ENCODE measurements around the gene CTPS2. TPM values are rescaled to one million over a fixed set of nuclear protein-coding genes. Genes with fewer than 3 reads are reported as not detected.
"Not testable (repeated sequence)": the region's sequence is repeated elsewhere in the genome, so short reads cannot be mapped to it uniquely, and the experiment has no call there.

Gene CTPS2
- total RNA-seq, 1 experiment from 2014 or later = 3.8 TPM

GRCh38 chrX:16585486-16586376 is 126.7 kb downstream of the CTPS2 start:
- TF ChIP-seq TCF7L2 (IDR thresholded peaks at IDR 0.05; ENCODE audit: low read depth, low read length) = no peak
- no peak for TF ChIP-seq SIN3A (IDR thresholded peaks at IDR 0.05; ENCODE audit: borderline replicate concordance, insufficient read depth, low read depth, low read length)
- no peak for TF ChIP-seq REST (IDR thresholded peaks at IDR 0.05; ENCODE audit: insufficient read depth in 1 of 2, low read depth in 2 of 2, low read length in 1 of 2)
- TF ChIP-seq POLR2AphosphoS5 (IDR thresholded peaks at IDR 0.05; ENCODE audit: low read depth, low read length) = no peak
- TF ChIP-seq, protein P1, sequence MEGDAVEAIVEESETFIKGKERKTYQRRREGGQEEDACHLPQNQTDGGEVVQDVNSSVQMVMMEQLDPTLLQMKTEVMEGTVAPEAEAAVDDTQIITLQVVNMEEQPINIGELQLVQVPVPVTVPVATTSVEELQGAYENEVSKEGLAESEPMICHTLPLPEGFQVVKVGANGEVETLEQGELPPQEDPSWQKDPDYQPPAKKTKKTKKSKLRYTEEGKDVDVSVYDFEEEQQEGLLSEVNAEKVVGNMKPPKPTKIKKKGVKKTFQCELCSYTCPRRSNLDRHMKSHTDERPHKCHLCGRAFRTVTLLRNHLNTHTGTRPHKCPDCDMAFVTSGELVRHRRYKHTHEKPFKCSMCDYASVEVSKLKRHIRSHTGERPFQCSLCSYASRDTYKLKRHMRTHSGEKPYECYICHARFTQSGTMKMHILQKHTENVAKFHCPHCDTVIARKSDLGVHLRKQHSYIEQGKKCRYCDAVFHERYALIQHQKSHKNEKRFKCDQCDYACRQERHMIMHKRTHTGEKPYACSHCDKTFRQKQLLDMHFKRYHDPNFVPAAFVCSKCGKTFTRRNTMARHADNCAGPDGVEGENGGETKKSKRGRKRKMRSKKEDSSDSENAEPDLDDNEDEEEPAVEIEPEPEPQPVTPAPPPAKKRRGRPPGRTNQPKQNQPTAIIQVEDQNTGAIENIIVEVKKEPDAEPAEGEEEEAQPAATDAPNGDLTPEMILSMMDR (IDR thresholded peaks at IDR 0.05) = no peak

GRCh38 chrX:16580004-16580797 is 132.3 kb downstream of the CTPS2 start:
- H3K4me3 ChIP-seq (ENCODE audit: low read depth in 2 of 2, low read length in 2 of 2); in situ Hi-C loops (cut with HindIII; ENCODE audit: low pct_unique_long_range_greater_than_20kb, low sequenced_read_pairs); DNase-seq (ENCODE audit: low read depth, low spot score); POLR2A ChIA-PET; H3K9me3 ChIP-seq (ENCODE audit: control insufficient read depth, insufficient read depth, low read depth, low read length); CTCF ChIA-PET; intact Hi-C loops (cut with micrococcal nuclease; ENCODE audit: unreplicated experiment); H3K27ac ChIP-seq (ENCODE audit: low read length); H3K36me3 ChIP-seq (ENCODE audit: control insufficient read depth, insufficient read depth, low read length); ATAC-seq; H3K4me1 ChIP-seq (ENCODE audit: control insufficient read depth, insufficient read depth, low read length); H3K27me3 ChIP-seq (ENCODE audit: control insufficient read depth, insufficient read depth, low read length); BruUV-seq (replicated peaks): not testable (repeated sequence)

More at GRCh38 chrX:16585486-16586376, 126.7 kb downstream of the CTPS2 start:
- DNase-seq (ENCODE audit: low read depth, low spot score) (no peak), ATAC-seq (no peak)
- no peaks in the 10 kb centered on the region for H3K36me3 ChIP-seq (ENCODE audit: control insufficient read depth, insufficient read depth, low read length)
- intact Hi-C loops (cut with micrococcal nuclease; ENCODE audit: unreplicated experiment) (no loop called here), in situ Hi-C loops (cut with HindIII; ENCODE audit: low pct_unique_long_range_greater_than_20kb, low sequenced_read_pairs) (no loop called here)
- no peaks in the 10 kb centered on the region for H3K27me3 ChIP-seq (ENCODE audit: control insufficient read depth, insufficient read depth, low read length)
- CTCF ChIA-PET = no interaction called here
- no peaks in the 10 kb centered on the region for H3K4me1 ChIP-seq (ENCODE audit: control insufficient read depth, insufficient read depth, low read length)
- no peak overlapping the region for H3K4me3 ChIP-seq (ENCODE audit: low read depth in 2 of 2, low read length in 2 of 2)
- no TSS peak for BruUV-seq (replicated peaks)
- H3K9me3 ChIP-seq (ENCODE audit: control insufficient read depth, insufficient read depth, low read depth, low read length) = no peaks in the 10 kb centered on the region
- no peak overlapping the region for H3K27ac ChIP-seq (ENCODE audit: low read length)
- POLR2A ChIA-PET = no interaction called here

Data from Panc1 (cell line).